ENCODE measurements around the gene VCPKMT.

The VCPKMT gene

GRCh38 chr14:50063876-50064420, 52.4 kb downstream of the VCPKMT start:
- no peak for DNase-seq

DNA sequence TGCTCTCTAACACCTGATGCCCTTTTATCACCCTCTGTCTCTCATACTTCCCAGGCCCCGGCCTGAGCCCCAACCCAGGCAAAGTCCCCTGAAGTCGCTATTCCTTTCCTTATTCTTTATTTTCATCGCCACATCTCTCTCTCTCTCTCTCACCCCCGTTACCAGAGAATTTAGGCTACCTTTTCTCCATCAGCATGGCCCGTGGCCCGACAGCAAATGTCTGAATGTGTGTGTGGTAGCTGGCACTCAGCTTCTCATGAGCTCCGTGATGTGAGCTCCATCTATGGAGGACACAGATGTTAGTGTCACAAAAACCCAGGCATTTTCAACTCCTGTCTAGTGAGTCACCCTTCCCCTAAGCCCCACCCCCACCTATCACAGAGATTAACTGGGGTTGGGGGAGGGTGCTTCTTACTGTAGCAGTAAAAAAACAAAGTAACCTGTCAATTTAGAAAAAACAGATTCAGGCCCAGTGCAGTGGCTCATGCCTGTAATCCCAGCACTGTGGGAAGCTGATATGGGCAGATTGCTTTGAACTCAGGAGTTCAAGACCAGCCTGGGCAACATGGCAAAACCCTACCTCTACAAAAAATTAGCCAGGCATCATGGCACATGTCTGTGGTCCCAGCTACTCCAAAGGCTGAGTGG, 53.8 kb downstream of the VCPKMT start:
- DNase-seq: no peak

GRCh38 chr14:50061664-50062437, 54.5 kb downstream of the VCPKMT start:
- peak; percentile 53 for DNase-seq

GRCh38 chr14:50060871-50061663, 55.3 kb downstream of the VCPKMT start:
- peak; percentile 71 for DNase-seq

GRCh38 chr14:50059763-50060616, 56.4 kb downstream of the VCPKMT start:
- DNase-seq: no peak

Measured in right hindlimb (tissue), 1 donor.